CD4-positive, alpha-beta T cell treated with Interleukin-2 at 100 ng/mL for 4 hours (primary cell): ENCODE results near the gene RCAN2.
A peak's percentile ranks its signal among the peaks of the same experiment; 100 is the strongest.

Experiments used
- DNase-seq: peaks from one replicate; pipeline ENCODE4 v3.0.0-alpha.2; 2020; ENCODE audit warnings: low spot score

Gene RCAN2

DNA sequence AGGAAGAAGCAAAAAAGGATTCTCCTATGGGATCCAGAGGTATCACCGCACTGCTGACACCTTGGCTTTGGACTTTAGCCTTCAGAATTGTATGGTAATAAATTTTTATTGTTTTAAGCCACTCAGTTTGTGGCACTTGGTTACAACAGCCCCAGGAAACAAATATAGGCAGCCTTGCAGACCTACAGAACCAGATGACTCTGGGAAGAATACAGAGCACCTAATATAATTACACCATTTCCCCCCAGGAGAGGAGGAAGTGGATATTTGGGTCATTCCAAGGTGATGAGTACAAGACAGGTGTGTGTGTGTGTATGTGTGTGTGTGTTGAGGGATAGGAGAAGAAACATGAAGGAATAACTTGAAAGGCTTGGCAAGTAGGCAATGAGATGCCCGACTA is 236.3 kb downstream of the RCAN2 start:
- no peak for DNase-seq

DNA sequence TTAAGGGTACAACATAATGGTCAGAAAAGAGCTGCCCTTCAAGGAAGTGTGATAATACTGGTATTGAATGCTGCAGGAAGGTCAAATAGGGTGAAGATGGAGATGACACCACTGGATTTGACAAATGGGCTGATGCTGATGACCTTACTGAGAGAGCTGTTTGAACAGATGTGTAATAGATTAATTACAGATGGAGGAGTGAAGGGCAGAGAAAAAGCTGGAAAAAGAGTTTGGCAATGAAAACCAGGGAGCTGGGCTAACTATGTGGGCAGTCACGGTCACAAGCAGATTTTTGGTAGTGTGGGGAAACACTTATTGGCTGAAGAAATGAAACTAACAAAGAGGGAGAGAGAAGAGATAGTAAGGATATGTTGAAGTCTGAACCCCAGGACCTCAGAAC is 236.9 kb downstream of the RCAN2 start:
- DNase-seq: no peak

DNA sequence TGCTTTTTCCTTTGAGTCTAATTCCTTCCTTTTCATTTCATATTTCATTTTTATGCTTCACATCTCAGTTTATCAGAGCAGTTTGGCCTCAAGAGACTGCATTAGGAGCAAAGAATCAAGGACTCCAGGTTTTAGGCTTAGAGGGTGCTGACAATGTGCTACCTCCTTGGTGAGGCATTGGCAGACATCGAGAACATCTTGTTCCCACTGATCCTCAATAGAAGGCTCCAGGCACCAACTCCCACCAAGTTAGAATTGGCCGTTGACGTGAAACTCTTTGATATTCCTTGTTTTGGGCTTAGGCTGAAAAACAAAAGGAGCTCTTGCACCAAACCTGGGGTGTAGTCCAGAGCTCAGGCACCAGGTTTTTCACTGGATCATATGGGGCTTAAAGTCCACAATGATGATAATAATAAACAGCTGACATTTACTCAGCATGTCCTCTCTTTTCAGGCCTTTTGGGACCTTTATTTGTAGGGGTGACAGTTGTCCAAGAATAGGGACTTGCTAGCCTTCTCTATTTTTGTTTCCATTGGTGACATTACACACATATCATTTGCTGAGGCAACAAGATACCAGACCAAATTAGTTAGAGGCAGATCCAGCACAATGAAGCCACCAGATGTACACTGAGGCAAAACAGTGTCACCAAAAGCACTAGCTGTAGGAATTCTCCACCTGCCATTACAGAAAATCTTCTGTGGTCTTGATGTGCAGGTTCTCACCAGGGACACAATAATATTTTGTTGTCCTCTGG is 239.5 kb downstream of the RCAN2 start:
- DNase-seq: no peak

DNA sequence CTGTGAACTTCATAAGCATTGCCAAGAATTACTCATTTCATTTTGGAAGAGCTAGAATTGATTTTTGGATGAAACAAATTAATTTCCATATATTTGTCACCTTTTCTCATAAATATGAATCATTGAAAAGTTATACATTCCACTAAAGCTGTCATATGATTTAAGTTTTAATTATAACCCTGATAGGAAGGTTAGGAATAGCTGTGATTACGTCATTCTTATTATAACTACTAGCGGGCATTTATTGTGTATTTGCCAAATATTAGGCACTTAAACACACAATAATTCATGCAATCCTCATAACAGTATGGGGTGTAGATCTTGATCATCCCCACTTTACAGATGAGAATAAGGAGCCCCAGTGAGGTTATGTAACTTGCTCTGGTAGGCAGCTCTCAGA is 243.1 kb downstream of the RCAN2 start:
- no peak for DNase-seq

DNA sequence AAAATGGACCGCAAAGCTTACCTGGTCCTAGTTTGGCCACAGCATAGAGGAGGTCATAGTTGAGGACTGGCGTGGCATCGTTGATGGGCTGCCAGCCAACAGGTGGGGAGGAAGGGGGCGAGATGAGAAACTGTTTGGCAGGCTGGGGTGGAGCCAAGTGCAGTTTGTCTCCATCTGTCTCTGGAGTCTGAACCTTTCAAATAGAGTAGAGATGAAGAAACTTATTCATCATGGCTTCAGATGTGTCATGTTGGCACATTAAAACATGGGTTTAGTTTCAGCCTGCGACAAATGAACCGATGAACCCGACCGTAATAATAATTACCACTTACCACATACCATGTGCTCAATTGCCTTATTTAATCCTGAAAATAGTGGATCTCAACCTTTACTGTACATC is 244.5 kb downstream of the RCAN2 start:
- DNase-seq: no peak

DNA sequence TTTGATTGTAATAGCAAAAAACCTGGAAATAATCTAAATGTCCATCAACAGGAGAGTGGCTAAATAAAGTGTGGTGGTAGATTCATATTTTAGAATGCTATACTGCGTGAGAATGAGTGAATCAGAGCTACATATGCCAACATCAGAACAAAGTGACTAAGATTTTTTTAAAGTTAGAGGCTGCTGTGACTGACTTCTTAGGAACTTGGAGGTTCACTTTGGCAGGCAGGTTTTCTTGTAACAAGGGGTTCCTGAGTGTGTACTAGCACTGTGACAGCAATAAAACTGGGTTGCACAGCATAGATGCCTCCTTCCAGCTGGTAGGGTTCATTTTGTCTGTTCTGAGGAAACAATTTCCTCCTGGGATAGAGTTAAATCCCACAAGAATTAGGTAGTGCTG is 245.2 kb downstream of the RCAN2 start:
- no peak for DNase-seq

DNA sequence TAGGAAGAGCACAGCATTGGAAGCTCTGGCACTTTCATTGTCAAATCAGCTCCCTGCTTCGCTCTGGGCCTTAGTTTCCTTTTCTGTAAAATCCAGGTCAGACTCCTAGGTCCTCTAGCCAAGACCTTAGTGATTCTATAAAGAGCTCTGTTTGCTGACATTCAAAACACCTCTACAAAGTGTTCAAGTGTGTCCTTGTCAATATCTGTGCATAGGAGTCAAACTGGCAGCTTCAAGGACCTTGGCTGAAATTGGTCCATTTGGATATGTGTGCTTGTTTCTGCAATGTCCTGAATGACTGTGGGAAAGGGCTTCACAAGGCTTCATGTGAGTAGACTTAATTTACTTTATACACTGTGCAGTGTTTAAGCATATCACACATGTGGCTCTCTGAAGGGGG is 246.6 kb downstream of the RCAN2 start:
- DNase-seq: no peak

DNA sequence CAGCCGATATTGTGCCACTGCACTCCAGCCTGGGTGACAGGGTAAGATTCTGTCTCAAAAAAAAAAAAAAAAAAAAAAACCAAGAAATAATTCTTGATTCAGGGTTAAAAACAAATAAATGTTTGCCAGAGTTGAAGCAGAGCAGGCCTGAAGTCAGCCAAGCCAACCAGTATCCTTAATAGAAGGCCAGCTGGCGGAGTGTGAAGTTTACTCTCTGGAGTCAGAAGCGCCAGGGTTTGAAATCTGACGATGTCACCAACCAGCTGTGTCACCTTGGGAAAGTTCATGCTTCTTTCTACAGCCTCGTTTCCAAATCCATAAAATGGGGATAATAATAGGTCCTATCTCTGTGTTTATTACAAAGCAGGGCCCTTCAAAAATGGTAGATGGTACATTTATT is 247.5 kb downstream of the RCAN2 start:
- DNase-seq: no peak

DNA sequence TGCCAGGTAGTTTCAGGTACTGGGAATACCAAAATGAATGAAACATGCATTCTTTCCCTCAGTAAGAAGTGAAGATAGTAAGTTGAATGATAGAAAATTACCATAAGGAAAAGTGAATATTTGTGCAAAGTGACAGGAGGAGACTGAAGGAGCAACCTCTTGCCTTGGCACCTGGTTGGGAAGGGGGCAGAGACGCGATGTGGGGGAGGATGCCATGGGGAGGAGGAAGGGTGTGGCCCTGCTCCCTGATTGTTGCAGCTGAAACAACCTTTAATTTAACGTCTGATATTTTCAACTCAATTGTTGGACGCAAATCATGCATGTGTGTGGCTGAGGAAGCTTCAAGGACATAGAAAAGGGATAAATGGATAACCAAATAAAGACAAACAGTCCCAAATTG is 248.3 kb downstream of the RCAN2 start:
- DNase-seq: no peak

DNA sequence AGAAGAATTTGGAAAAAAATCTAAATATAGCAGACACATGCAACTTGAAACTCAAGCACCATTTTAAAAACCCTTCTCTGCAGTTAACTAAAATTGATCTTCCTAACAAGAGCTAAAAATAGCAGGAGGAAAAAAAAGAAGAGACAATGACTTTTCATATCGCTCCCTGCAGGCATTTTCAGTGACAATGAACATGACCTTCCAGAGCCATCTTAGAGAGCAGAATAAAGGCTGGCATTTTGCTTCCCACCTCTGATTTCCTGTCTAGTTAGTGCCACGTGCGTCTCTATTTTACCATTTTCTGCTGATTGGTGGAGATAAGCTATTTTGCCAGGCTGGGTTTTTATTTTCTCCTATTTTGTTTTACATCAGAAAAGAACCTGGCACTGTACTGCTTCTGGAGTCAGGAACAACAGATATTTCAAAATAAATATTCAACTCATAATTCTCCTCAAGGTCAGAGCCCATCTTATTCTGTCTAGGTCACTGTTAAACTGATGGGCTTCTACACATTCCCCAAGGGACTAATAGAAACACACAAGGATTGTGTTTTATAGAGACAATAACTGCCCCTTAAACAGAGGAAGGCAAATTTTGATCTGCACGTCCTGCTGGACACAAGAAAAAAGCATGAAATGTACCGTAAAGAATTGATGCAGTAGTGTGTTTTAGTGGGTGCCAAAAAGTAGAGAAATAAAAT is 250.2 kb downstream of the RCAN2 start:
- DNase-seq: no peak

DNA sequence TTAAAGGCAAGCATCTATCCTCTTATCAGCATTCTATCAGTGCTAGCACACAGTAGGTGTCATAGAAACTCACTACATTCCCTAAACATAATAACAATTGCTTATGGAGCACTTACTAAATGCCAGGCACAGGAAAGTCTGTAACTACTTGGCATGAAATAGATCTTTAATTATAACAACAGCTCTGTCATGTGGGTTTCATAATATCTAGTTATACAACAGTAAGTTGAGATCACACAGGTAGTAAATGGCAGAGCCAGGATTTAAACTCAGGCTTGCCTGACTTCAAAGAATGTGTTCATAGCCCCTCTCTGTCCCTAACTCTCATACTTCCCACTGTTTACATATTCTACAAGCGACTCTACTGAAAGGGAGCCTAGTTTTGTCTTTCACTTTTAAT is 254.5 kb downstream of the RCAN2 start:
- DNase-seq: no peak

DNA sequence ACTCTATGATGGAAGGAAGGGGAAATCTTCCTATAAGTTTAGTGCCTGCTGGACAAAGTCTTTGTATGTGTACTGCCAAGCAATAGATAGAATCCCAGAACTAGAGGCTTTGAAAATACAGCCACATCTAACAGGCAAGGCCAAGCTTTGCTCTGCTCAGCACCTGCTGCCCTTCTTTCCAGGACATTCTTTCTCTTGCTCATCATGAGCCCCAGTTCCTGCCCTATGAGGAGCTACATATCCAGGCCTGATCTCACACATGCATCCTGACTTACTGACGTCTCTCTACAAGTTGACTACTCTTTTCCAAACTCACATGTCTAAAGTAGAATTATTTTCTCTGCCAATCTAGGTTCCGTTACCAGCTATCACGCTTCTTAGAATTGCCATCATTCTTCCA is 256.0 kb downstream of the RCAN2 start:
- DNase-seq: no peak

DNA sequence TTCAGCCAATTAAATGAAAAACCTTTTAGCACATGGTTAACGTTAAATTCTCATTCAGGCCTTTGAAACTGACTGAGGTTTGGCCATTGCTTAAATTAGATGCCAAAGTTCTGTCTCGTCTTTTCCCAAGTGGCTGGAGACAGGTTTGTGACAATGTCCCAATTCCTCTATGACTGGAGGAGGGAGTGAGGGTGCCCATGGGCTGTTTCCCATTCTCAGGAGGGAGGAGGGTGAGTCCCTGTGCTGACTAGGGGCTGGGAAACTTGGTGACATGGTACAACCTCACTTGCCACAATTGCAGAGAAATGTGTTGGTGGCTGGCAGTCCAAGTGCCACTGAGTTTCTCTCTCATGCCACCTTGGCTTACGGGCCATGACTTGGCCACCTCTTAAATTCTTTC is 256.5 kb downstream of the RCAN2 start:
- DNase-seq: no peak

DNA sequence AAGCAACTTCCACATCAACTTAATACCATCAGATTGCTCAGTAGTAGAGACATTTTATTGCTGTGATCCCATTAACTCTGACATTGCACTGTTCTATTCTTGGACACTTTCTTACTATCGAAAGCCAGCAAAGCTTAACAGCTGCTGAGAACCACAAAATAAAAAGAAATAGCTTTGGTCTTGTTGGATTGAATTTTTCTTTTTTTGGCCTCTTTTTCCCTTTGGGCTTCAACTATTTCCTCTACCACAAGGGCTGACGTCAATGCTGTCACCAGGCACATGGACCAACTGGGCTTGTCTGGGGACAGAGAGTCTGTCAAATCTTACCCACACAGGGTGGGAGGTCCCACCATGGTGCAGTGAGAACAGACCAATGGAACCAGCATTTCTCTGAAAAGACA is 257.1 kb downstream of the RCAN2 start:
- no peak for DNase-seq

DNA sequence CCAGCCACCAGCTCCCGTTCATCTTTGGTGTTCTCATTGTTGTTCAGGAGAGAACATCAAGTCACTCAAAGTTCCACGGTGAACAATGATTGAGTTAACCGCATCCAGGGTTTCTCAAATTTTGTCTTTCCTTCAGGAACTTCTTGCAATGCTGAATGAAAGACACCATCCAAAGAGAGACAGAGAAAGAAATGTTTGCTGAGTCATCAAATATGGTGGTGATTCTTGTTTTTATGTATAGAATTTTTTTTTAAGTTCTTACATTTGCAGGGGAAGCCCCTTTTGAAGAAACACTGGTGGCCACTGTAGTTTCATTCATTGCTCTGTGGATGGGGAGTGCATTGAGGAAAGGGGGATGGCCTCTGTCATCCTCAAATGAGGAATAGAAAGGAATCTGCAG is 258.1 kb downstream of the RCAN2 start:
- no peak for DNase-seq

DNA sequence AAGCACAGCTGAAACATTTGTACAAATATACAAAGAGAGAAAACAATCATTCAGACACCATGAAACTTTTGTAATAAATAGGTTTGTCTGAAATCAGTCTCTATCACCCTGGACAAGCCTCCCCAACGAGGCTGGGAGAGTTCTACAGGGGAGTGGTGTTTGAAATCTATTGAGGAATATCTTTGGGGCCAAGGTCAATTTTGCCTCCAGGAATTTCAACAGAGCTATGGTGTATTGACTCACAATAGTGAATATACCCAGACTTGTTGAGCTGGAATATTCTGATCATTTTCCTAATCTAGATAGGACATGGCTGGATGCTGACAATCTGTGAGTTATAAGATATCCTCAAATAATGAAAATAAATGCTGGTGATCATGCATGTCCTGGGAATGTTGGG is 269.0 kb downstream of the RCAN2 start:
- DNase-seq: no peak

DNA sequence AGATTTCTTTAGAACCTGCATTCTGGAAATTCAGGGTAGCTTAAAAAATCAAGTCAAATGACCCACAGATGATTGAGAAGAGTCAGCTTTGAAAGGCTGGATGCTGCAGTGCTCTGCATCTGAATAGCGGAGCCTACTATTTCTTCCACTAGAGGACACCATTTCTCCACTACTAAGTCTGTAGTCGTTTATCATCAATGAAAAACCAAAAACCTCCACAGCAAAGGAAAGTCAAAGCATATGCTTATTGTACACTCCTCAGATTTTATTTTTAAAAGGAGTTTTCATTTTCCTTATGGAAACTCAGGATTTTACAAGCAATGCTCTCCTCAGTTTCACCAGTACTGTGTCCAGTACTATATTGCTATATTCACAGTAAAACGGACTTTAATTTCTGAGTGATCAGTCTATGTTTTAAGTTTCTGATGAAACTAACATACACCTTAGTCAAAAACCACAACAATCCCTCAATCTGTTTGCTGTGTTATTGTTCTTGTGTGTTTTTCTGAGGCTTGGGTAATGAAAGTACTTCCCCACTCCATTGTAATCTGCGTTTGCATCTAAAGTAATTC is 269.9 kb downstream of the RCAN2 start:
- peak; percentile 18 for DNase-seq

DNA sequence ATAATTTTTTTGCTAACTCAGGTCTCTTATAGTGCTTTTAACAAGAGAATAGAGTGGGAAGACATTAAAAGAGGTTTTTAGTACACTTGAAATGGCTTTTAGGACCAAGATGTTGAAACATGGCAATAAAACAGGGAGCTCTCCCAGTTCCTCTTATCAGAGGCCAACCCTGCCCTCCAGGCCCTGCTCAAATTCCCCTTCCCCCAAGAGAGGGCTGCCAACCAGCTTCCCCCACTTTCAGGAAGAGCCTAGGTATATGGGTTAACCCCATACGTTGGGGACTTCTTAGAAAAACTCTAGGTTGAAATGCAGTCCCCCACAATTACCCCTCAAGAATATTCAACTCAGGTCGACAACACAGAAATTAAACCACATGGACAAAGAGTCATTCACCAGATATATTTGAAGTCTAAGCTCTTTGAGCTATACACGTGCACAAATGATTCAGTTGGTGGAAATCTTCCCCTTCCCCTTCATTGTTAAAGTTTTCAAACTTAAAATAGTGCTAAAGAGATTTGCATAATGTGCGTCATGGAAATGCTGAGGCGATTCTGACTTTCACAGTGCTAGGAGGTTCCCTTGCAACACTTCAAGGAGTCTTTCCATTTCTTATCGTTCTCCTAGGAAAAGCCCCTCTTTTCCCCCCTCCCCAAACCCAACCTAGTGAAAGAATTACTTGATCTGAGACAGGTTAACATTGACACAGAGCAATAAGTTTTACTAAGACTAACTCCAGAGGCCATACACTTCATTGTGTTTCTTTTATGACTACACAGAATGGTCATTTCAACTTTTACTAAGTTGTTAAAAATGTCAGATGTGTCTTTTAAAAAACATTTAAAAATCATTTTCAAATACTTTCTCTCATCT is 270.7 kb downstream of the RCAN2 start:
- no peak for DNase-seq

DNA sequence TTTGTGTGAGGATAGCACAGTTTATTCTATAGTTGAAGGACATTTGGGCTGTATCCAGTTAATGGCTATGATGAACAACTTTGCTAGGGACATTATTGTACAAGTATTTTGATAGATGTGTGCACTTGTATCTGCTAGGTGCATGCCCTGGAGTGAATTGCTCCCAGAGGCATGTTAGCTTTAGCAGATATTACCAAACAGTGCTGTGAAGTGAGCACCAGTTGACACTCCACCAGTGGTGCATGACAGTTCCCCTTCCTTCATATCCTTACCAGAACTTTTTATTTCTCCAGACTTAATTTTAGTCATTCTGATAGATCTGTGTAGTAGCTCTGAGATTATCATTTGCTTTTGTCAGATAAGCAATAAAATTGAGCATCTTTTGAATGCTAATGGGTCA is 271.6 kb downstream of the RCAN2 start:
- DNase-seq: no peak

DNA sequence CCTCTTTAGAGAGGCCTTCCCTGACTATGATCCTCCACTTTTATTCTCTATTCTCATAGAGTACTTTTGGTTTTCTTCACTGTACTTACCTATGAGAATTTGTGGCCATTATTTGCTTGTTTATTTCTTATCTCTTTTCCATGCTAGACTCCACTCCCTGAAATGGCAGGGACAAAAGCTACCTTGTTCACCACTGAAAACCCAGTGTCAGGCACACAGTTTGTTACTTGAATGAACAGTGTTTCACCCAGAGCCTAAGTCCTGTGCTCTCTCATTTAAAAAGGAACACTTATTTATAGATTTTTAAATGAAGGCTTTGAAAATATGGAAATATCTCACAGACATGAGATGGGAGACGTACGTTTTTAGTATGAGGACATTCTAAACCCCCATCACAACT is 272.8 kb downstream of the RCAN2 start:
- DNase-seq: no peak

DNA sequence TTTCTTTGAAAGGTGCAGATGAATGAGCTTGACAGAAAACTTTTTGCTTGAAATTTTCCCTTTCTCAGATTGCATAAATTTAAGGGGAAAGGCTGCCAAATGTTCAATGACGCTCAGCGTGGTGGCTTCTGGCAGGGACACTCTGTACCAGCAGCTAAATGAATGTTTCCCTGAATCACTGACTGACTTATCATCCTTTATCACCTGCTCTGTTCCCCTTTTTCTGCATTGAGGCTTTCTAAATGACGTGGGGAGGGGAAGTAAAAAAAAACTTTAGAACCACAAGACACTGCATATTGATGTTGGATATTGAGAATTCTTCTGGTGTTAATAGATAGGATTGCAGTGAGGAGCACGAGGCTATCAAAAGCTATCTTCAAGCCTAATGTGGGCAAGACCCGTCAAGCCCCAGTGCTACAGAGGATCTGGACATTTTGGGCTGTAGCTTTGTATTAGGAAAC is 273.5 kb downstream of the RCAN2 start:
- no peak for DNase-seq

DNA sequence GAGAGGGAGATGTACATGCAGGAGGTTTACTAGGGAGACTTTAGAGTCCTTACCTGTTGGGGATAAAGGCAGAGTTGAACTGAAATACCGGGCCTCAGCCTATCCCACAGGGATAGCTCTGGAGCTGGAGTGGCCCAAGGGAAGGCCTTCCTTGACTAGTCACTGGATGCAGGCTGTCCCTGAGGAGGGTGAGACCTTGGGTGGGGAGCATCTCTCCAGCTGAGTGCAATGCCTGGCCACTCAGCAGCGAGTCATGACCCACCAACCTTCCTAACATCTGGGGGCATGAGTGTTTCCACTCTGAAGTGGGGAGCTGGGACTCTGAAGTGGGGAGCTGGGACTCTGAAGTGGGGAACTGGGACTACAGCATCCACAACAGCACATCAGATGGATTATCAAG is 274.4 kb downstream of the RCAN2 start:
- no peak for DNase-seq

DNA sequence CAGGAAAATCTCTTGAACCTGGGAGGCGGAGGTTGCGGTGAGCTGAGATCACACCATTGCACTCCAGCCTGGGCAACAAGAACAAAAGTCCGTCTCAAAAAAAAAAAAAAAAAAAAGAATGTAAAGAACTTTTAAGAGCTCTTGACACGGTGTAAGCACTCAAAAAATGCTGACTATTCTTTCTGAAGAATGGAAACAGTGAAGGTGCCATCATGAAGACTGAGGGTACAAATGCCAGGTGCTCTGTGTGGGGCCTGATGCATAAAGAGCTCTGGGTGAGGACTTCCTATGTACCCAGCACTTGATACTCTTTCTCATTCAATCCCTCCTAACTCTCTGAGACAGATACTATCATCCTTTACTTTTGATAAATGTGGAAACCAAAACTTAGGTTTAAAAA is 275.5 kb downstream of the RCAN2 start:
- no peak for DNase-seq
